Activated CD8-positive, alpha-beta memory T cell treated with anti-CD3 and anti-CD28 coated beads for 24 hours (primary cell): ENCODE measurements around the gene CTSW.

Source experiments
- DNase-seq: peaks from one replicate; pipeline ENCODE4 v3.0.0-alpha.2; 2020

Gene CTSW

DNA sequence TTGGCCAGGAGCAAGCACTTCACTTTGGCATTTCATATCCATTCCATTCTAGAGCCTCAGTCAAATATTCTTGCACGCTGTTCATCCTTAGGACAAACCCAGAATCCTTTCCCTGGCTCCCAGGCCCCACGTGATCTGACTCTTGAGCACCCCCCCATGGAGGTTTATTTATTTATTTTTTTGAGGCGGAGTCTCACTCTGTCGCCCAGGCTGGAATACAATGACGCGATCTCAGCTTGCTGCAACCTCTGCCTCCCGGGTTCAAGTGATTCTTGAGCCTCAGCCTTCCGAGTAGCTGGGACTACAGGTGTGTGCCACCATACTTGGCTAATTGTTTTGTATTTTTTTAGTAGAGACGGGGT lies 52.9 kb downstream of the CTSW start:
- no peak for DNase-seq
